Measurements from ENCODE around the gene PSMA1. TPM values are rescaled to one million over a fixed set of nuclear protein-coding genes. Genes with fewer than 3 reads are reported as not detected.
A peak's percentile ranks its signal among the peaks of the same experiment; 100 is the strongest.

PSMA1 gene
- total and polyA plus RNA-seq, 2 of the 13 experiments (the other 11 are each of a cell fraction or from before 2014, with no cell fraction given) = 188 to 229 TPM

GRCh38 chr11:14499560-14500180 lies 20.5 kb downstream of the PSMA1 start, which contains the start of gene COPB1 (continued):
- TF ChIP-seq ZNF18 (CRISPR knock-in tag; IDR thresholded peaks at IDR 0.05; ENCODE audit: insufficient replicate concordance) (peak; percentile 52), KDM5B (CRISPR knock-in tag; IDR thresholded peaks at IDR 0.05; ENCODE audit: borderline replicate concordance) (peak; percentile 82; the same call in 1 of the 2 replicates), DMAP1 (CRISPR knock-in tag; IDR thresholded peaks at IDR 0.05) (peak; percentile 98), SPEN (CRISPR knock-in tag; IDR thresholded peaks at IDR 0.05; ENCODE audit: low read depth) (peak; percentile 88), RORA (CRISPR knock-in tag; IDR thresholded peaks at IDR 0.05) (no peak), NR2C2 (CRISPR knock-in tag; IDR thresholded peaks at IDR 0.05; ENCODE audit: borderline replicate concordance) (peak; percentile 76), NRL (CRISPR knock-in tag; IDR thresholded peaks at IDR 0.05; ENCODE audit: borderline replicate concordance) (peak; percentile 84; the same call in 1 of the 2 replicates), ZNF878 (CRISPR knock-in tag; IDR thresholded peaks at IDR 0.05) (no peak), ZNF136 (CRISPR knock-in tag; IDR thresholded peaks at IDR 0.05; ENCODE audit: low read depth) (0 out of 2 replicates have a peak, but pooled peaks have one; percentile 14), MTF2 (CRISPR knock-in tag; IDR thresholded peaks at IDR 0.05; ENCODE audit: borderline replicate concordance) (0 out of 2 replicates have a peak, but pooled peaks have one; percentile 56), LCORL (IDR thresholded peaks at IDR 0.05) (no peak), LCORL (CRISPR knock-in tag; IDR thresholded peaks at IDR 0.05) (peak; percentile 46; the same call in 1 of the 2 replicates), MXD1 (CRISPR knock-in tag; IDR thresholded peaks at IDR 0.05) (no peak), HOMEZ (CRISPR knock-in tag; IDR thresholded peaks at IDR 0.05; ENCODE audit: low read depth) (peak; percentile 70; the same call in 1 of the 2 replicates), SMAD3 (CRISPR knock-in tag; IDR thresholded peaks at IDR 0.05) (peak; percentile 91), RERE (CRISPR knock-in tag; IDR thresholded peaks at IDR 0.05; ENCODE audit: low read depth) (0 out of 2 replicates have a peak, but pooled peaks have one; percentile 39), ZNF501 (CRISPR knock-in tag; IDR thresholded peaks at IDR 0.05) (peak; percentile 78), SP5 (CRISPR knock-in tag; IDR thresholded peaks at IDR 0.05; ENCODE audit: borderline replicate concordance, low read depth) (peak; percentile 55; the same call in 1 of the 2 replicates), ZKSCAN5 (CRISPR knock-in tag; IDR thresholded peaks at IDR 0.05) (no peak), DDIT3 (CRISPR knock-in tag; IDR thresholded peaks at IDR 0.05) (no peak), CBFB (CRISPR knock-in tag; IDR thresholded peaks at IDR 0.05) (peak; percentile 71; the same call in 1 of the 2 replicates)
